Activated CD8-positive, alpha-beta memory T cell treated with anti-CD3 and anti-CD28 coated beads, Interleukin-2, amount 50 U/mL, for 1 hour (primary cell): Measurements from ENCODE around the gene LRBA.

Experiments
- DNase-seq: peaks from one replicate; pipeline ENCODE4 v3.0.0-alpha.2; 2020; ENCODE audit errors: extremely low read depth

The LRBA gene

DNA sequence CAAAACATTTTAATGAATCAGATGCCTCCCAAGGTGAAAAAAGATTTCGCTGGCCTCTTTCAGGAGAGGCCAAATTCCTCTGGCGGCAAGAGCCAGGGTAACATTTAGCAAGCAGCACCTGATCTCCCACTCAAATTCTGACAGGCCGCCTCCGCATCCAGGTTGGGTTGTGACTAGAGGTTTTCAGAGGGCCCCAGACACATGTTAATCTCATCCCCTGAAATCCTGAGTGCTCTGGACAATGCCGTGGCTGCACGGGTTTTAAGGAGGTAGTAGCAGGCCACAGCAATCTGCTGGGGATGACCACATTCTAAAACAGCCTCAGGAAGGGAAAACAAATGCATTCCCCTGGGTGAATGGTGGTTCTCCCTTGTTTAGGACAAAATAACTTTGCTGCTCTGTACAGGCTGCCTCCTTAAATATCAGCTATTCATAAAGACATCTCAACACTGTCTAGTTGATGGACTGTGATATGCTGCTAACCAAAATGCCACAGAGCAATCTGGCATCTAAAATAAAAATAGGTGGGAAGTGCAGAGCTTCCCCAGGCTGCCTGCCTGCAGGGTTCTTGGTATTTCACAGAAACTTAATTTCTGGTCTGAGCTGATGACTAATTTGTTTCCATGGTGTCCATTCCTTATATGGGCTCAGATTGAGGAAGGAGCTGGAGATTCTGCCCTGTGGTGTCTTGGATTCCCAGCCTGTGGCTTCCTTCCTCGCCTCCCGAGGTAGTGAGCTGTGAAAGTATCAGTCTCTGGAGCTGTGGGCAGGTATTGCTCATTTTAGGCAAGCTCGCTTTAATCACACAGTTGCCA, 734.8 kb downstream of the LRBA start:
- DNase-seq, result no peak

DNA sequence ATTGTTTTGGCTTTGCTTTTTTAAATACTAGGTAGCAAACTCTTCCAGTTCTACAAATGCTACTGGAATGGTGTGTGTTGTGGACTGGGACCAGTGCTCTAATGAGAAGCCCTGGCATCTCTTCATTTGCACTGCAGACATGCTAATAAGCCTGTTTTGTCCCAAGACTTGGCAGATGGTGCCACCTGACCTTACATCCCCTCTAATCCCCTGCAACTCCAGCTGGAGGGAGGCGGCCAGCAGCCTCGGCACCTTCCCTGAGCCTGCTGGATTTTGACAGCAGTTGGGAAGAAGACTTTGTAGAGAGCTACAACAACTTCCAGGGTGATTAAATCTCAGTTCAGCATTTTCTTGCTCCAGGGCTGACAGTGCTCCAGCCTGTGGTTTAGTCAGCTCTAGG, 736.9 kb downstream of the LRBA start:
- DNase-seq, result no peak

DNA sequence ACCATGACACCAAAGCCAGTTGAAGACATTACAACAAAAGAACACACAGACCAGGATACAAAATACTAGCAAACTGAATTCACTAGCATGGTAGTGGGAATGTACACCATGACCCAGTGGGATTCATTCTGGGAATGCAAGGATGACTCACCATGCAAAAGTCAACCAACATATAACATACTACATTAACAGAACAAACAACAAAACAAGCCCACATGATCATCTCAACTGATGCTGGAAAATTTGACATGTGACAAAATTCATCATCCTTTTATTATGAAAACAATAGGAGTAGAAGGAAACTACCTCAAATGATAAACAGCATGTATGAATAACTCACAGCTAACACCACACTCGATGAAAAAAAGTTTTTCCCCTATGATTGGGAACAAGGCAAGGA, 746.6 kb downstream of the LRBA start:
- DNase-seq, result no peak

DNA sequence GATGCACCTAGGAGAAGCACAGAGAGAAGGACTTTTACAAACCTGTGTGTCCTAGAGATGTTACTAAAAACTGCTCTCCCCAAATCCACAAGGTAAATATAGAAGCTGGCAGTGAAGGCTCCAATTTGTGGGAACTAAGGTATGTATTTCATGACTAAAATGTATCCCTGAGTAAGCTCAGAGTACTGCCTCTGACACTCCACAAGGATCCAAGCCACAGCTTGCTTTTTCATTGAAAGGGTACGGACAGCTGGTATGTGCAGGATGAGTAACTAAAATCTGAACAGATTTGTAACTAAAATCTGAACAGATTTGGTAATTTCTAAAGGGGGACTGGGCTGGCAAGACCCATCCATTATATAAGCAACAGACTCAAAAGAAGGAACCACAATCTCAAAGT, 749.3 kb downstream of the LRBA start:
- DNase-seq, result no peak

DNA sequence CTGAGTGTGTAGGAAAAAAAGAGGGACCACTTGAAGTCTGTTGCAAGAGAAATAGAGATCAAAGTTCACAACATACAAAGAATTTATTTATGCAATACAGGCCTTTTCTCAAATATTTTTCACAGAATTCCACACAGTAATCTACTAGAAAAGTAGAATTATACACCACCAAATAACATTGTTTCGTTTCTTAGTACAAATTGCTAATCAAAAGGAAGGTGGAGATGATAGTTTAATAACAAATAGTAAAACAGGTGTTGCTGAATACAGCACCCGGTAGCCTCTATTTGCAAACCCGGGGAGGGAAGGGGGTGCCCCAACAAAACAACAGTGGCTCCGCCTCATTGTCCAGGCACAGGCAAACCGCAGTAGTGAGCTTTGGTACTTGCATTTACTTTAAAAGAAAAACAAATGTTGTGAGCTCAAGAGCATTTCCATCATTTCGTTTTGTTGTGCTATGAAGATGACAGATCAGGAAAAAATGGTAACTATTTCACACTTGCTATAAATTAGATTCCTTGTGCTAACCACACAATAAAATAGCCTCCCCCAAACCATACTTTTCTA, 750.4 kb downstream of the LRBA start:
- no peak for DNase-seq

DNA sequence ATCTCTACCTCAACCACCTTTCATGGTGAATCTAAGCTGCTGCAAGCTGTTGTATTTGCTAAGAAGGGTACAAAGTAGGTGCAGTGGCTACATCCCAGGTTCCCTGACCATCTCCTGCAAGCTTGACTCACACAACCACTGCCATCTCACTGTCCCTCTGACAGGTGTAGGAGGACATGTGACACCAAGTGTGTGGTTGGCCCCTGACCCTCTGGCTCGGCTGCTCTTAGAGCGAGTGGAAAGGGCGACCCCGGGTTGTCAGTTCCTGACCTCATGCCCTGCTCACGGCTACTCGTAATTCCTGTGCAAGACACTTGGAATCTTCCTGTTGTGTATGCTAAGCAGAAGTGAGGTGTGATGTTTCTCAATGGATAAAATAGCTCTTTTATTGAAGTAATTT, 752.5 kb downstream of the LRBA start:
- no peak for DNase-seq

DNA sequence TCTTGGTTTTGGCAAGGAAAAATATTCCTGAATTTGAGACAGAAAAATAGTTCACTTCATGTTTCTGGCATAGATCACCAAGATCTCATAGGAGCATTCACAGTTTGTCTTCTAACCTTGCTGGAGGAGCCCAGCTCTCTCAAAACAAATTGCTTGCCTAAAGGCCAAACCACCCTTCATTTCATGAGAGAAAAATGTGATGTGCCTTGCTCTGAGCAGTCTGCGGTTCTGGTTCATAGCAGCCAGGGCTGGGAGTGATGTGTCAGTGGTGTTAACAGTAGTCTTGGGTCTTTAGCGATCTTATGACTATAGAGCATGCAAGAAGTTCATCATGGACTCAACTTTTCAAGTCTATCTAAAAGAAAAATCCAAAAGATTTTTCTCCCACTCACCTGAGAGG, 753.5 kb downstream of the LRBA start:
- no peak for DNase-seq

DNA sequence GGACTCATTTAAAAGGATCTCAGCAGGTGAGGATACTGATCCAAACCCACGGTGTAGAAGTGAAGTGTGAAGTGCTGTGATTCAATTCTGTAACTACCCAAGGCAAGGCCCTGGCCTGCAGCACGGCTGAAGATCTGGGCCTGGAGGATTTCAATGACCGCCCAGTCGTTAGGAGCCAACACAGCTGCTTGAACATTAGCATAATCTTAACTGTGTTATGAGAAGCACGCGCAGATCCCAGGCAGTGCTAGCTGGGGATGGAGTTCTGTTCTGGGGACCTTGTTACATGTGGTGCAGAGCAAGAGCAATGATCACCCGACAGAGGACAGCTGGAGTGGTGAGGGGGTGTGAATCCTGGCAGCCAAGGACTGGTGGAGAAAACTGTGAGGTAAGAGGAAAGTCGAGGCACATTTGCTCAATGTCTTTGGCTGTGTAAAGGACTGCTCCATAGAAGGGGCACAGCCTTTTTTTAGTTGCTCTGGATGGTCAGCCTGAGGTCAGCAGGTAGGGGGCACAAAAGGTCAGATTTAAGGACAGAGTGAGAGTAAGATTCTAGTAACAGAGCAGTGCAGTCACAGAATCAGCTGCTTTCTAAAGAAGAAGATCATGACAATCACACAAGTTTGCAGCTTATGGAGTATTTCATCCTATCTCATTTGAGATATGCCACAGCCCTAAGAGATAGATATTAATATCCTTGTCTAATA, 755.1 kb downstream of the LRBA start:
- no peak for DNase-seq

DNA sequence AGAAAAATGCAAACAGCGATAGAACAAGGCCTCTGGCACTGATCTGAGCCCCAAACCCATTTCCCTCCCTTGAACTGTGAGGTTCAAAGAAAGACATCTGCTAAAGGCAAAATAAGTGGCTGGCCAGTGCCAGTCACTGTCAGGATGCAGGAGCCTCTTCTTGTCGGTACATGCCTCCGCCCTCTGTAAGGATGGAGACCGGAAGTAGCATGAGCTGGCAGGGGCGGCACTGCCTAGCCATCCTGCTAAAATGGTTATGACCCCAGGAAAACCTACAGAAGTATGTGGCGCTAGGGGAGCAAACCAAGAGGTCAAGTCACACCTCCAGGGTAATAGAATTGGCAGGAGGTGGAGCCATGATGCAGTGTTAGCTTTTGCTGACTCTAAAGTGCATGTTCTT, 756.5 kb downstream of the LRBA start:
- no peak for DNase-seq

DNA sequence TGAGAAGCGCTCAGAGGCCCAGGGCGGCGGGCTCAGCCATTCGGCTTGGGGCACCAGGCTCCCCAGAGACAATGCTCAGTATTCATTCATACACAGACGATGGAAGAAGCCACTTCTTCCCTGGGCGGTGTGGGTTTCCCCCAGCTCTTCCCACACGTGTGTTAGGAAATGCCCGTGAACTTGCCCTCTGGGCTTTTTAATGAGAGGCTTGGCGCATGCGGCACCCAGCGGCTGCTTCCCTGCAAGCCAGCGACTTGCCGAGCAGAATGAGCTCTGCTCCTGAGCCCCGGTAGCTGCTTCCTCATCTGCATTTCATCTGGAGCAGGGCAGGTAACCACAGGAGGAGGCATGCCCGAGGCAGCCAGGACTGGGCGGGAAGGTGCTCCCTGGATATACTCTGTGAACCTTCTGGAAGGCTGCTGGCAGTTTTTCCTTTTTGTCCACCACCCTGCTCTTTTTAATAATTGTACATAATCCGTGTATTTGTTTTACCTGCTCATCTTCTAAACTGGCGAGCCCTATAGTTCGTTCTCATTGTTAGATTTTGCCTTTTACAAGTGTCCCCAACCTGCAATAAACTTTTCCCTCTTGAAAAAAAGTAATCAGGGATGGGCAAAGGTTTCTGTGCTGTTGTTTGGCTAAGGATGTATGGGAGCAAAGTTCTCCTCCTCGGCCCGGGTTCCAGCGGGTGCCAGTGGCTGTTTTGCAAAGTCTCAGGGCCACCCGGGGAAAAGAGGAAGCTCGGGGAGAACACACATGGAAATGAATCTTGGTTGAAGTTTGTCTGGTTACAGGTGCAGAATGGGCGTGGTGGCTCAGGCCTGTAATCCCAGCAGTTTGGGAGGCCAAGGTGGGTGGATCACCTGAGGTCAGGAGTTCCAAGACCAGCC, 758.0 kb downstream of the LRBA start:
- no peak for DNase-seq

DNA sequence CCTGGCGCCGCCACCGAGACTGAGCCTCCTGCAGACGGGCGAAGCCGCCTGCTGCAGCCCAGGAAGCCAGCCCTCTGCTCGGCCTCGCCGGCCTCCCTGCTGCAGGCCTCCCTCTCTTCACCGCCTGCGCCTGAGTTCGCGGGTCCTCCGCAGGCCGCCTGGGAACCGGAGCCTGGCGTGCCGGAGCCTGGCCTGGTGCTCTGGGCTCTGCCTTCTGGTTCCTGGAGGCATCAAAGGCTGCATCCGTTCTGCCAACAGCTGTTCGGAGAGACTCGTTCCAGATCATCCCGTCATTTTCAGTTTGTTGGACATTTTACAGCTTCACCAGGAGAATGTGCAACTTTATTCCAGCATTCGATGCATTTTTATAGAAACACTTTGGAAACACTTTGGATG, 758.9 kb downstream of the LRBA start:
- DNase-seq, result no peak

DNA sequence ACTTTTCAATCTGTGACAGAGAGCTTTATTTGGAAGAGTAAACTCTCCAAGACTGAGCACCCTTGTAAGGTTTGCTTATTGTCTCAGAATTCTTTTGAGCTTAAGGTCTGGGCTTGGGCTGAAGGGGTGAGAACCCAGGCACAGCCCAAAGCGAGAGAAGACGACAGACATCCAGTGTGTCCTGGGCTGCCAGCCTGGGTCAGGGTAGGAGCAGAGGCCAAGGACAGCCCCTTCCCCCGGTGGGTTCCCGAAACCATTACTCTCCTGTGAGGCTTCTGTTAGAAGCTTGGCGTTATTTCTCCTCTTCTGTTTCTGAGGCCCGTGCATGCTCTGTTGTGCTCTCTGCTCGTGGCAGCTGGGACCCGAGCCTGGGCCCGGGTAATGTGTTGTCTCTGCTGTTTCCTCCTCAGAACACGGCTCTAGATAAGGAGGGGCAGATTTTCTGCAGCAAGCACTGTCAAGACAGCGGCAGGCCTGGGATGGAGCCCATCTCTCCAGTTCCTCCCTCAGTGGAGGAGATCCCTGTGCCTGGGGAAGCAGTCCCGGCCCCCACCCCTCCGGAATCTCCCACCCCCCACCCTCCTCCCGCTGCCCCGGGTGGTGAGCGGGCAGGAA, 759.4 kb downstream of the LRBA start:
- DNase-seq, result no peak

DNA sequence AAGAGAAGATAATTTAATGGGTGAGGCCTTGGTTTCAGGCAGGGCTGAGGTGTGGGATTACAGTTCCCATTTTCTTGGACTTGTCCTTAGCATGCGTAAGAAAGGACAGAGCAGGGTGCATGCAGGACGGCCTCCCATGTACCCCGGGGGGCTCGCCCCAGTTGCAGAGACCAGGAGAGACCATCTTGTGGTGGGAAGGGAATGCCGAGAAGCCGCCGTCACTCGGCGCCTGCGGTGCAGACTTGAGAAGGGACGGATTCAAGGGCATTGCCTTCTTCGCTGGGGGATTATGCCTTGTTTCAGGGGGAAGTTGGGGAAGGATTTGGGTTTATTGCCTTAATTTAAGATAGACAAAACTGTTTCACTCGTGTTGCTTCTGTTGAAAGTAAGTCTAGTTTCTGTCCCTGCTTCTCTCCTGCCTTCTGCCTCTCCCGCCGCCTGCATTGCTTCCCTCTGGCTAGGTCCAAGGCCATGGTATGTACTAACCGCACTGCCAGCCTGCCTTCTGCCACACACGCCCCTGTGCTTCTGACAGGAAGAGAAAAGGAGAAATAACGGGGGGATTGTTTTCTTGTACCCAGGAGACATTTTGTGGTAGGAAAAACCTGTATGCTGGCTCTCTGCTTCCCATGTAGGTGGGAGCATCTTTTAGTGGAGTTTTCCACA, 761.0 kb downstream of the LRBA start:
- no peak for DNase-seq

DNA sequence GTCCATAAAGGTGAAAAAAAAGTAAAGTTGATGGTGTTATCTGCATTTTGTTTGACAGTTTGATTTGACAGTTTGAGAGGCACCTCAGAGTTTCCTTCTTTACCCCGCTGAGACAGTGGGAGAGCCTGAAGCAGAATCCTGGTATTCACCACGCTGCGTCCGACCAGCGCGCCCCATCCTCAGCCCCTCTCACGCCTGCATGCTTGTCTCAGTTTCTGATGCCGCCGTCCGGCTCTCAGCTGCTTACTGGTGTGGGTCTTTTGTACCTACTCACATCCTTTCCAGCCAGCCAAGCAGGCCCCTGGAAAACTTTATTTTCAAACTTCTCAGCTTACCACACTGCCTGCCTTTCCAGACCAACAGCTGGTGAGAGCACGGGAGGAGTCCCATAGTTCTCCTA, 761.7 kb downstream of the LRBA start:
- DNase-seq, result no peak

DNA sequence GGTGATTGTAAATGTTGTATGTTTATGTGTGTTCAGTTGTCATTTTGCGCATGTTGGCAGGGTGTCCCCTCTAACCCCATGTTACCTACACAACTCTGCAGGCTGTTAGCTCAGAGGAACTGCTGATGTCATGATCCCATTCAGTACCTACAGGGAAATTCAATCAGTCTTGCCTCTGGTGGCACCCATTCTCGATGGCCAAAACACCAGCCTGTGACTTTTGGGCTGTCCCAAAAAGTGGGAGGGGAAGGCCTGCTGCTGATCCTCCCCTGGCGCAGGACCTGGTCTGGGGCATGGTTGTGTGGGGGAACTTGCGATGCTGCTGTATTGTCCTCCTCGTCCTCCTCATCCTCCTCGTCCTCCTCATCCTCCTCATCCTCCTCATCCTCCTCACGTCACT, 762.3 kb downstream of the LRBA start:
- DNase-seq, result no peak

DNA sequence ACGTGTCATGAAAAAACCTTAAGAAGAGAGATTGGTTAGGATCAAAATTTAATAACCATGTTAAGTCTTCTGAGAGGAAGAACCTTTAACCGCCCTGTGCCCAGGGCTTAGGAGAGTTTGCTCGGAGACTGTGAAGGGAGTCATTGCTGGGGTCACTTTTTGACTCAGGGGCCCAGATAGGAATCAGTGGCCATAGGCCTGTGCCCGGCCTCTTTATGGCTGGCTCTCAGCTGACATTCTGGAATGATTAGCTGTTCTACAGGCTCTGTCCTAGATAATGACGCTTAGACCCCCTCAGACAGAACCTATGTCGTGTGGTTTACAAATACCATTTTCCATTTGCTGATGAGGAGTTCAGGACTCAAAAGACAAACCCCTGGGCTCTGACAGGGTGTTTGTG, 762.8 kb downstream of the LRBA start:
- DNase-seq, result no peak

DNA sequence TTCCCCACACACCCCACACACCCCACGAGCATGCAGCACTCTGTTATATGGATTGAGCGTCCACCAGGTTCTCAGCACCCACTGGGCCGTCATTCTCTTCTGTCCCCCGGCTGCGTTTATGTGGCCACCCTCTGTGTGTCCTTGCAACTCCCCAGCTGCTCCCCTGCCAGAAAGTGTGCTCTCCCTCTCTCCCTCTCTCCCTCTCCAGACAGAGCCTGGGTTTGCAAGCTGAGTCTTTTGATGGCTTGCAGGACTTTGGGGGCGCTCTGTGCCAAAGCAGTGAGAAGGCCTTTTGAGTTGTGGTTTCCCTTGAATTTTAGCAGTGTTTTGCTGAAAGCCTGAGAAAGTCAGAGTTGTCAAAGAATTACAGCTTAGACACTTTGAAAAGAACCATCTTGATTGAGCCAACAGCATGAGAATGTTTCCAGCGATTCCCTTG, 763.3 kb downstream of the LRBA start:
- no peak for DNase-seq

DNA sequence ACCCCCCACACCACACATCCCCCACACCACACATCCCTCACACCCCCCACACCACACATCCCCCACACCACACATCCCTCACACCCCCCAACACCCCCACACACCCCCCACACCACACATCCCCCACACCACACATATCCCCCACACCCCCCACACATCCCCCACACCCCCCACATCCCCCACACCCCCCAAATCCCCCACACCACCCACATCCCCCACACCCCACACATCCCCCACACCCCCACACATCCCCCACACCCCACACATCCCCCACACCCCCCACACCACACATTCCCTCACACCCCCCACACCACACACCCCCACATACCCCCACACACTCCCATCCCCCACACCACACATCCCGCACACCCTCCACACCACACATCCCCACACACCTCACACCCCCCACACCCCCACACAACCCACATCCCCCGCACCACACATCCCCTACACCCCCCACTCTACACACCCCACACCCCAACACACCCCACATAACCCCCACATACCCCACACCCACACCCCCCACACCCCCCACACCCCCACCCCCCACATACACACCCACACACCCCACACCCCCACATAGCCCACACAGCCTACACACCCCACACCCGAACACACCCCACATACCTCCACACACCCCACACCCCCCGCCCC, 764.0 kb downstream of the LRBA start:
- no peak for DNase-seq

DNA sequence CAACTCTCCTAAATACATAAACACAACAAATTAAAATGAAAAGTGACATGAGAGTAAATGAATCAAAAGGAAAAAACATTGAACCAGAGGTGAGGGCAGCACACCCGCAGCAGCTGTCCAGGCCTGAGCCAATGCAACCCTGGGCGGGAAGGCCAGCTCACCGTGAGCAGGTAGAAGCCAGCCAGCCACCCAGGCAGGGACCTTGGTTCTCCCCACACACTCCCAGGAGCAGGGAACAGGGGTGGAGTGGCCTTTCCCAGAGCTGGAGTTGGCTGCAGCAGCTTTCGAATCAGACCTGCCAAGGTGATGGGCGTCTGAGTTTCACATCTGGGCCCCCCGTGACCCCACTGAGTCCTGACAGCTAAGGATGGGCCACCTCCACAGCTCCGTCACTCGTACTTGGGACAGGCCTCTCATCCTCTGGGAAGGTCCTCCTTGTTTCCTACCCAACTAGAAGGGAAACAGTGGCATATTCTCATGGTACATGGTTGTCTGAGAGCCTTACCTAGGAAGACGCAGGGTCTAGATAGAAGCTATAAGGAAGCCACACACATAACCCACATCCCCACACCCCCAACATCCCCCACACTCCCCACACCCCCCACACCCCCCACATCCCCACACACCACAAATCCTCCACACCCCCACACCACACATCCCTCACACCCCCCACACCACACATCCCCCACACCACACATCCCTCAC, 764.6 kb downstream of the LRBA start:
- DNase-seq, result no peak

DNA sequence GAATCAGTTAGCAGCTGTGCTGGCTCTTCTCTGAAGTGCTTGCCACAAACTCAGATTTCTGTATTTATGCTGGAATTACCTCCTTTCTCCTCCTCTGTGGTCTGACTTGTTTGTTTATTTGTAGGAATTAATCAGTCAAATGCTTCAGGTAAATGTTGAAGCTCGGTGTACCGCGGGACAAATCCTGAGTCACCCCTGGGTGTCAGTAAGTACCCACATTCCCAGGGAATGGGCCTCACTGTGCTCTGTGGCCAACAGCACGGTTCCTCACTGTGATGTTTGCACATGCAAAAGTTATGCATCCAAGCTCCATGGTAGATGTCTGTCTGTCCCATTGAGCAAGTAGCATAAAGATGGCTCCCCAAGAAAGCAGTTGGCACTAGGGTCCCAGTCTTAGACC, 766.9 kb downstream of the LRBA start:
- no peak for DNase-seq
